ENCODE results near the gene EFNA5.

The EFNA5 gene

DNA sequence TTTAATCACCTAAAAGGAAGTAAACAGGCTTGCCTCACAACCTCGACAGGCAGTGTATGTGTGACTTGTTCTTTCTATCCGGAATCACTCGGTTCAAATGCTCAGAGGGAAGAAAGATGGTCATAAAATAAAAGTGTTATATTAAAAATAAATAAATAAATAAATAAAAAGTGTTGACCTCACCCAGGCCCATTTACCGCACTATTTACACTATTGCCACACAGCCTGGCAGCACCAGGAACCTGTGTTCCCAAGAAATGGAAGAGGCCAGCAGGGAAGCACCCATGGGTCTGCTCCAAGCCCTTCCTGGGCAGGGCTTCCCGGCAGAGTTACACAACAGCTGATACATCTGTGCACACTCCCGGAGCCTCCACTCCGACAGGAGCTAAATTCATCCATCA lies 127.9 kb downstream of the EFNA5 start:
- Histone ChIP-seq H3K4me3 (ENCODE audit: low read depth, low read length) (no peak overlapping the region), H3K36me3 (ENCODE audit: control insufficient read depth in 2 of 2, insufficient read depth in 1 of 2, low read length in 2 of 2) (no peaks in the 10 kb centered on the region), H3K9me3 (ENCODE audit: control insufficient read depth, insufficient read depth, low read depth, low read length) (no peaks in the 10 kb centered on the region), H3K4me1 (ENCODE audit: control insufficient read depth, insufficient read depth, low read length) (peaks cover 28% of the 10 kb centered on the region), H3K27ac (ENCODE audit: extremely low read depth, low read depth, low read length) (no peak overlapping the region)
- TF ChIP-seq, protein P1, sequence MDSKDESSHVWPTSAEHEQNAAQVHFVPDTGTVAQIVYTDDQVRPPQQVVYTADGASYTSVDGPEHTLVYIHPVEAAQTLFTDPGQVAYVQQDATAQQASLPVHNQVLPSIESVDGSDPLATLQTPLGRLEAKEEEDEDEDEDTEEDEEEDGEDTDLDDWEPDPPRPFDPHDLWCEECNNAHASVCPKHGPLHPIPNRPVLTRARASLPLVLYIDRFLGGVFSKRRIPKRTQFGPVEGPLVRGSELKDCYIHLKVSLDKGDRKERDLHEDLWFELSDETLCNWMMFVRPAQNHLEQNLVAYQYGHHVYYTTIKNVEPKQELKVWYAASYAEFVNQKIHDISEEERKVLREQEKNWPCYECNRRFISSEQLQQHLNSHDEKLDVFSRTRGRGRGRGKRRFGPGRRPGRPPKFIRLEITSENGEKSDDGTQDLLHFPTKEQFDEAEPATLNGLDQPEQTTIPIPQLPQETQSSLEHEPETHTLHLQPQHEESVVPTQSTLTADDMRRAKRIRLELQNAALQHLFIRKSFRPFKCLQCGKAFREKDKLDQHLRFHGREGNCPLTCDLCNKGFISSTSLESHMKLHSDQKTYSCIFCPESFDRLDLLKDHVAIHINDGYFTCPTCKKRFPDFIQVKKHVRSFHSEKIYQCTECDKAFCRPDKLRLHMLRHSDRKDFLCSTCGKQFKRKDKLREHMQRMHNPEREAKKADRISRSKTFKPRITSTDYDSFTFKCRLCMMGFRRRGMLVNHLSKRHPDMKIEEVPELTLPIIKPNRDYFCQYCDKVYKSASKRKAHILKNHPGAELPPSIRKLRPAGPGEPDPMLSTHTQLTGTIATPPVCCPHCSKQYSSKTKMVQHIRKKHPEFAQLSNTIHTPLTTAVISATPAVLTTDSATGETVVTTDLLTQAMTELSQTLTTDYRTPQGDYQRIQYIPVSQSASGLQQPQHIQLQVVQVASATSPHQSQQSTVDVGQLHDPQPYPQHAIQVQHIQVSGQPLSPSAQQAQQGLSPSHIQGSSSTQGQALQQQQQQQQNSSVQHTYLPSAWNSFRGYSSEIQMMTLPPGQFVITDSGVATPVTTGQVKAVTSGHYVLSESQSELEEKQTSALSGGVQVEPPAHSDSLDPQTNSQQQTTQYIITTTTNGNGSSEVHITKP (tag by site-specific recombination; IDR thresholded peaks at IDR 0.05), result peak; percentile 58; the same call in 1 of the 2 replicates
- TF ChIP-seq ZXDB (tag by site-specific recombination; IDR thresholded peaks at IDR 0.05), result no peak
- no peak for TF ChIP-seq SETDB1 (IDR thresholded peaks at IDR 0.05; ENCODE audit: insufficient read length, low read length)
- TF ChIP-seq, protein P2, sequence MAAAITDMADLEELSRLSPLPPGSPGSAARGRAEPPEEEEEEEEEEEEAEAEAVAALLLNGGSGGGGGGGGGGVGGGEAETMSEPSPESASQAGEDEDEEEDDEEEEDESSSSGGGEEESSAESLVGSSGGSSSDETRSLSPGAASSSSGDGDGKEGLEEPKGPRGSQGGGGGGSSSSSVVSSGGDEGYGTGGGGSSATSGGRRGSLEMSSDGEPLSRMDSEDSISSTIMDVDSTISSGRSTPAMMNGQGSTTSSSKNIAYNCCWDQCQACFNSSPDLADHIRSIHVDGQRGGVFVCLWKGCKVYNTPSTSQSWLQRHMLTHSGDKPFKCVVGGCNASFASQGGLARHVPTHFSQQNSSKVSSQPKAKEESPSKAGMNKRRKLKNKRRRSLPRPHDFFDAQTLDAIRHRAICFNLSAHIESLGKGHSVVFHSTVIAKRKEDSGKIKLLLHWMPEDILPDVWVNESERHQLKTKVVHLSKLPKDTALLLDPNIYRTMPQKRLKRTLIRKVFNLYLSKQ (tag by site-specific recombination; IDR thresholded peaks at IDR 0.05; ENCODE audit: borderline replicate concordance), result no peak
- no peak for TF ChIP-seq ZBTB48 (tag by site-specific recombination; IDR thresholded peaks at IDR 0.05)
- TF ChIP-seq, protein P3, sequence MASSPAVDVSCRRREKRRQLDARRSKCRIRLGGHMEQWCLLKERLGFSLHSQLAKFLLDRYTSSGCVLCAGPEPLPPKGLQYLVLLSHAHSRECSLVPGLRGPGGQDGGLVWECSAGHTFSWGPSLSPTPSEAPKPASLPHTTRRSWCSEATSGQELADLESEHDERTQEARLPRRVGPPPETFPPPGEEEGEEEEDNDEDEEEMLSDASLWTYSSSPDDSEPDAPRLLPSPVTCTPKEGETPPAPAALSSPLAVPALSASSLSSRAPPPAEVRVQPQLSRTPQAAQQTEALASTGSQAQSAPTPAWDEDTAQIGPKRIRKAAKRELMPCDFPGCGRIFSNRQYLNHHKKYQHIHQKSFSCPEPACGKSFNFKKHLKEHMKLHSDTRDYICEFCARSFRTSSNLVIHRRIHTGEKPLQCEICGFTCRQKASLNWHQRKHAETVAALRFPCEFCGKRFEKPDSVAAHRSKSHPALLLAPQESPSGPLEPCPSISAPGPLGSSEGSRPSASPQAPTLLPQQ (tag by site-specific recombination; IDR thresholded peaks at IDR 0.05), result 0 out of 2 replicates have a peak, but pooled peaks have one; percentile 4
- no peak for TF ChIP-seq ZNF2 (tag by site-specific recombination; IDR thresholded peaks at IDR 0.05)
- peak; percentile 71 for TF ChIP-seq IKZF3 (tag by site-specific recombination; IDR thresholded peaks at IDR 0.05)
- TF ChIP-seq ZIC2 (tag by site-specific recombination; IDR thresholded peaks at IDR 0.05), result peak; percentile 6; the same call in 1 of the 2 replicates
- no peak for TF ChIP-seq ZNF239 (tag by site-specific recombination; IDR thresholded peaks at IDR 0.05)
- TF ChIP-seq ZSCAN23 (tag by site-specific recombination; IDR thresholded peaks at IDR 0.05), result no peak
- TF ChIP-seq, protein P4, sequence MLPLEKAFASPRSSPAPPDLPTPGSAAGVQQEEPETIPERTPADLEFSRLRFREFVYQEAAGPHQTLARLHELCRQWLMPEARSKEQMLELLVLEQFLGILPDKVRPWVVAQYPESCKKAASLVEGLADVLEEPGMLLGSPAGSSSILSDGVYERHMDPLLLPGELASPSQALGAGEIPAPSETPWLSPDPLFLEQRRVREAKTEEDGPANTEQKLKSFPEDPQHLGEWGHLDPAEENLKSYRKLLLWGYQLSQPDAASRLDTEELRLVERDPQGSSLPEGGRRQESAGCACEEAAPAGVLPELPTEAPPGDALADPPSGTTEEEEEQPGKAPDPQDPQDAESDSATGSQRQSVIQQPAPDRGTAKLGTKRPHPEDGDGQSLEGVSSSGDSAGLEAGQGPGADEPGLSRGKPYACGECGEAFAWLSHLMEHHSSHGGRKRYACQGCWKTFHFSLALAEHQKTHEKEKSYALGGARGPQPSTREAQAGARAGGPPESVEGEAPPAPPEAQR (tag by site-specific recombination; IDR thresholded peaks at IDR 0.05), result no peak
- no peak for TF ChIP-seq ZNF544 (tag by site-specific recombination; IDR thresholded peaks at IDR 0.05)
- TF ChIP-seq ZBTB20 (tag by site-specific recombination; IDR thresholded peaks at IDR 0.05), result peak; percentile 54; the same call in 1 of the 2 replicates
- no peak for TF ChIP-seq ZFHX2 (tag by site-specific recombination; conservative IDR thresholded peaks at IDR 0.05)
- no peak for TF ChIP-seq ZNF555 (tag by site-specific recombination; conservative IDR thresholded peaks at IDR 0.05)
- TF ChIP-seq KLF10 (tag by site-specific recombination; IDR thresholded peaks at IDR 0.05), result no peak
- no peak for TF ChIP-seq ZNF423 (tag by site-specific recombination; IDR thresholded peaks at IDR 0.05)
- no peak for TF ChIP-seq ZNF184 (tag by site-specific recombination; IDR thresholded peaks at IDR 0.05)
- TF ChIP-seq ZNF221 (tag by site-specific recombination; IDR thresholded peaks at IDR 0.05; ENCODE audit: borderline replicate concordance), result no peak
- TF ChIP-seq ZNF473 (tag by site-specific recombination; IDR thresholded peaks at IDR 0.05), result no peak
- no peak for TF ChIP-seq TRIM28 (IDR thresholded peaks at IDR 0.05; ENCODE audit: borderline replicate concordance, low read length)
- TF ChIP-seq ZNF335 (tag by site-specific recombination; conservative IDR thresholded peaks at IDR 0.05), result peak; percentile 30; the same call in 1 of the 2 replicates
- TF ChIP-seq ZBTB8A (tag by site-specific recombination; IDR thresholded peaks at IDR 0.05), result no peak
- TF ChIP-seq ZFP3 (tag by site-specific recombination; IDR thresholded peaks at IDR 0.05; ENCODE audit: low read depth), result no peak
- TF ChIP-seq ZNF596 (tag by site-specific recombination; IDR thresholded peaks at IDR 0.05), result no peak
- ChIA-PET CTCF (interaction anchor here (0.9 to 1.9 kb wide), 4 partner anchors 10 to 43 kb away, joined by 3 to 9 read pairs (median 4); no protein-coding TSS in a partner anchor), POLR2A (interaction anchor here (0.9 to 2.5 kb wide), 2 partner anchors 9 to 14 kb away, joined by 3 to 9 read pairs; no protein-coding TSS in a partner anchor)

Measured in HEK293 (cell line).